GM12864 (cell line): Measurements from ENCODE around the gene UPF3A.

ENCODE experiments used
- DNase-seq: peaks from one replicate; pipeline ENCODE4 v3.0.0-alpha.2; 2011; ENCODE audit warnings: low read depth
- H3K4me3 ChIP-seq: 2 replicates; pipeline ENCODE4 v1.5.1; 2011; ENCODE audit warnings: mild to moderate bottlenecking, low read depth, low read length, control low read depth
- CTCF ChIP-seq: IDR thresholded peaks from 2 replicates; pipeline ENCODE4 v1.5.1; 2011; ENCODE audit warnings: low read depth, mild to moderate bottlenecking, moderate library complexity, low read length, control low read depth, inconsistent platforms; ENCODE audit errors: missing control alignments

The UPF3A gene

GRCh38 chr13:114275304-114275703 lies 6.1 kb upstream of the UPF3A start:
- no peak for TF ChIP-seq CTCF
- no peak for DNase-seq

GRCh38 chr13:114279146-114279545 lies 2.3 kb upstream of the UPF3A start:
- no peak for DNase-seq
- H3K4me3 ChIP-seq: no peak overlapping the region
- no peak for TF ChIP-seq CTCF

More at GRCh38 chr13:114275304-114275703, 6.1 kb upstream of the UPF3A start:
- no peak overlapping the region for H3K4me3 ChIP-seq

GRCh38 chr13:114279758-114280355 lies 1.5 kb upstream of the UPF3A start:
- H3K4me3 ChIP-seq: no peak overlapping the region
- no peak for DNase-seq
- no peak for TF ChIP-seq CTCF

- DNase-seq: peak; percentile 34
- peak overlapping the region; percentile 94 for H3K4me3 ChIP-seq
- TF ChIP-seq CTCF: no peak
These were observed 755 bp downstream of the UPF3A start for GRCh38 chr13:114282041-114282670.

GRCh38 chr13:114283576-114283975 lies 2.2 kb downstream of the UPF3A start:
- no peak overlapping the region; the same call in 1 of the 2 replicates for H3K4me3 ChIP-seq
- no peak for DNase-seq
- no peak for TF ChIP-seq CTCF

GRCh38 chr13:114284680-114285079 lies 3.3 kb downstream of the UPF3A start:
- H3K4me3 ChIP-seq: no peak overlapping the region
- no peak for DNase-seq
- no peak for TF ChIP-seq CTCF
